RWPE2 (cell line): Measurements from ENCODE around the gene SMYD1.
A peak's percentile ranks its signal among the peaks of the same experiment; 100 is the strongest.

Experiments used
- ATAC-seq: fragments of 200-7000 bp; cut with Tn5 transposase; 3 replicates; pipeline ENCODE4 v1.9.1; 2021; ENCODE audit warnings: low read depth
- DNase-seq: peaks from one replicate; pipeline ENCODE4 v3.0.0-alpha.2; 2020; ENCODE audit warnings: low spot score
- H3K27ac ChIP-seq: fragments of 450-650 bp; 2 replicates; pipeline ENCODE4 v1.5.1; 2017; ENCODE audit warnings: mild to moderate bottlenecking; ENCODE audit not compliant: poor library complexity, severe bottlenecking
- H3K27me3 ChIP-seq: fragments of 250-450 bp; sonication (Bioruptor Pico); 2 replicates; pipeline ENCODE4 v1.5.1; 2021; ENCODE audit warnings: mild to moderate bottlenecking, moderate library complexity; ENCODE audit not compliant: insufficient read depth, poor library complexity, severe bottlenecking
- H3K36me3 ChIP-seq: fragments of 250-450 bp; sonication (Bioruptor Pico); 2 replicates; pipeline ENCODE4 v1.5.1; 2020; ENCODE audit warnings: low read depth, mild to moderate bottlenecking, moderate library complexity
- H3K4me1 ChIP-seq: fragments of 250-450 bp; sonication (Bioruptor Pico); 2 replicates; pipeline ENCODE4 v1.5.1; 2021; ENCODE audit warnings: mild to moderate bottlenecking, moderate library complexity; ENCODE audit not compliant: insufficient read depth, poor library complexity, severe bottlenecking
- H3K4me3 ChIP-seq: fragments of 250-450 bp; sonication (Bioruptor Pico); 2 replicates; pipeline ENCODE4 v1.5.1; 2021; ENCODE audit warnings: mild to moderate bottlenecking, moderate library complexity; ENCODE audit not compliant: severe bottlenecking
- H3K9me3 ChIP-seq: fragments of 250-450 bp; sonication (Bioruptor Pico); 2 replicates; pipeline ENCODE4 v1.5.1; 2021; ENCODE audit warnings: mild to moderate bottlenecking, moderate library complexity; ENCODE audit not compliant: severe bottlenecking
- CTCF ChIP-seq: fragments of 450-650 bp; IDR thresholded peaks from one replicate; pipeline ENCODE4 v1.5.1; 2017; ENCODE audit warnings: mild to moderate bottlenecking, moderate library complexity; ENCODE audit not compliant: poor library complexity, severe bottlenecking

SMYD1 gene

GRCh38 chr2:88148929-88149438, 81.4 kb downstream of the SMYD1 start:
- DNase-seq (no peak), ATAC-seq (no peak)
- Histone ChIP-seq H3K27ac (no peak overlapping the region), H3K4me3 (no peak overlapping the region), H3K4me1 (no peaks in the 10 kb centered on the region), H3K36me3 (no peaks in the 10 kb centered on the region), H3K9me3 (peaks cover 6% of the 10 kb centered on the region), H3K27me3 (no peaks in the 10 kb centered on the region)
- no peak for TF ChIP-seq CTCF

- no peak for ATAC-seq
- Histone ChIP-seq H3K27ac (no peak overlapping the region), H3K9me3 (peaks cover 1% of the 10 kb centered on the region), H3K27me3 (peaks cover 3% of the 10 kb centered on the region), H3K4me3 (no peak overlapping the region), H3K4me1 (no peaks in the 10 kb centered on the region), H3K36me3 (no peaks in the 10 kb centered on the region)
- no peak for TF ChIP-seq CTCF
- DNase-seq = no peak
Observed at GRCh38 chr2:88159481-88159880, 91.9 kb downstream of the SMYD1 start.

GRCh38 chr2:88159955-88160415, 92.4 kb downstream of the SMYD1 start:
- no peaks in the 10 kb centered on the region for H3K4me1 ChIP-seq
- no peak overlapping the region for H3K4me3 ChIP-seq
- TF ChIP-seq CTCF = peak; percentile 88
- peaks cover 3% of the 10 kb centered on the region for H3K27me3 ChIP-seq
- no peaks in the 10 kb centered on the region for H3K36me3 ChIP-seq
- H3K9me3 ChIP-seq = peaks cover under 1% of the 10 kb centered on the region
- ATAC-seq (peak; percentile 64), DNase-seq (no peak)
- H3K27ac ChIP-seq = no peak overlapping the region

- DNase-seq (no peak), ATAC-seq (no peak)
- Histone ChIP-seq H3K4me3 (no peak overlapping the region), H3K9me3 (no peaks in the 10 kb centered on the region), H3K27ac (no peak overlapping the region), H3K4me1 (no peaks in the 10 kb centered on the region), H3K27me3 (no peaks in the 10 kb centered on the region), H3K36me3 (no peaks in the 10 kb centered on the region)
- TF ChIP-seq CTCF = no peak
Observed at GRCh38 chr2:88160517-88160916, 92.9 kb downstream of the SMYD1 start.

GRCh38 chr2:88161446-88162244, 94.0 kb downstream of the SMYD1 start:
- DNase-seq = no peak
- Histone ChIP-seq H3K36me3 (no peaks in the 10 kb centered on the region), H3K4me1 (no peaks in the 10 kb centered on the region), H3K4me3 (no peak overlapping the region), H3K9me3 (no peaks in the 10 kb centered on the region), H3K27ac (no peak overlapping the region), H3K27me3 (no peaks in the 10 kb centered on the region)
- peak; percentile 49; the same call in 2 of the 3 replicates for ATAC-seq
- no peak for TF ChIP-seq CTCF
